ENCODE results near the gene INO80. TPM values are rescaled to one million over a fixed set of nuclear protein-coding genes. Genes with fewer than 3 reads are reported as not detected.

INO80 gene
- total RNA-seq, result 23.5 TPM

GRCh38 chr15:41116116-41116961 lies at the start of gene INO80:
INO80 (minus strand) TSS chr15:41116280; CDS start chr15:41096310, 19,970 bp downstream.
- Histone ChIP-seq H3K4me3 (ENCODE audit: low read length in 3 of 3) (peak within 1 kb of the TSS; percentile 86 to 98 (median 98)), H3K4me1 (ENCODE audit: control insufficient read depth in 3 of 3, insufficient read depth in 3 of 3, low read length in 3 of 3) (peaks cover 5 to 8% (median 8%) of the 10 kb centered on the region in 3 donors)

GRCh38 chr15:41161736-41162135 lies 45.7 kb upstream of the INO80 start:
- Histone ChIP-seq H3K27me3 (ENCODE audit: control insufficient read depth in 3 of 3, insufficient read depth in 3 of 3, low read length in 3 of 3) (peaks cover 0 to 2% (median 0%) of the 10 kb centered on the region in 3 donors), H3K27ac (ENCODE audit: low read depth, low read length) (no peak overlapping the region), H3K36me3 (ENCODE audit: control insufficient read depth in 3 of 3, insufficient read depth in 3 of 3, low read length in 3 of 3) (no peaks in the 10 kb centered on the region), H3K9me3 (ENCODE audit: control insufficient read depth in 3 of 3, low read length in 3 of 3) (no peaks in the 10 kb centered on the region), H3K4me1 (ENCODE audit: control insufficient read depth in 3 of 3, insufficient read depth in 3 of 3, low read length in 3 of 3) (no peaks in the 10 kb centered on the region), H3K4me3 (ENCODE audit: low read length in 3 of 3) (no peak overlapping the region), H3K9ac (ENCODE audit: low read depth in 1 of 3, low read length in 3 of 3) (no peak overlapping the region)

More at GRCh38 chr15:41116116-41116961, at the start of gene INO80:
- Histone ChIP-seq H3K9ac (ENCODE audit: low read depth in 1 of 3, low read length in 3 of 3) (peak within 1 kb of the TSS; percentile 97 to 100 (median 98)), H3K9me3 (ENCODE audit: control insufficient read depth in 3 of 3, low read length in 3 of 3) (no peaks in the 10 kb centered on the region), H3K27ac (ENCODE audit: low read depth, low read length) (peak within 1 kb of the TSS; percentile 99), H3K36me3 (ENCODE audit: control insufficient read depth in 3 of 3, insufficient read depth in 3 of 3, low read length in 3 of 3) (peaks cover 0 to 3% (median 0%) of the 10 kb centered on the region in 3 donors), H3K27me3 (ENCODE audit: control insufficient read depth in 3 of 3, insufficient read depth in 3 of 3, low read length in 3 of 3) (peaks cover 0 to 4% (median 4%) of the 10 kb centered on the region in 3 donors)

- no peaks in the 10 kb centered on the region for H3K9me3 ChIP-seq (ENCODE audit: control insufficient read depth in 3 of 3, low read length in 3 of 3)
- H3K4me1 ChIP-seq (ENCODE audit: control insufficient read depth in 3 of 3, insufficient read depth in 3 of 3, low read length in 3 of 3), result no peaks in the 10 kb centered on the region
- H3K27ac ChIP-seq (ENCODE audit: low read depth, low read length), result no peak overlapping the region
- H3K36me3 ChIP-seq (ENCODE audit: control insufficient read depth in 3 of 3, insufficient read depth in 3 of 3, low read length in 3 of 3), result no peaks in the 10 kb centered on the region
- H3K9ac ChIP-seq (ENCODE audit: low read depth in 1 of 3, low read length in 3 of 3), result no peak overlapping the region
- H3K4me3 ChIP-seq (ENCODE audit: low read length in 3 of 3), result no peak overlapping the region
- peaks cover 0 to 2% (median 0%) of the 10 kb centered on the region in 3 donors for H3K27me3 ChIP-seq (ENCODE audit: control insufficient read depth in 3 of 3, insufficient read depth in 3 of 3, low read length in 3 of 3)
Measured at GRCh38 chr15:41161336-41161735, 45.3 kb upstream of the INO80 start.

GRCh38 chr15:41160639-41161315 lies 44.7 kb upstream of the INO80 start:
- Histone ChIP-seq H3K4me3 (ENCODE audit: low read length in 3 of 3) (no peak overlapping the region), H3K27ac (ENCODE audit: low read depth, low read length) (no peak overlapping the region), H3K4me1 (ENCODE audit: control insufficient read depth in 3 of 3, insufficient read depth in 3 of 3, low read length in 3 of 3) (no peaks in the 10 kb centered on the region), H3K9me3 (ENCODE audit: control insufficient read depth in 3 of 3, low read length in 3 of 3) (no peaks in the 10 kb centered on the region), H3K36me3 (ENCODE audit: control insufficient read depth in 3 of 3, insufficient read depth in 3 of 3, low read length in 3 of 3) (no peaks in the 10 kb centered on the region), H3K27me3 (ENCODE audit: control insufficient read depth in 3 of 3, insufficient read depth in 3 of 3, low read length in 3 of 3) (peaks cover 0 to 2% (median 0%) of the 10 kb centered on the region in 3 donors), H3K9ac (ENCODE audit: low read depth in 1 of 3, low read length in 3 of 3) (no peak overlapping the region)

- Histone ChIP-seq H3K36me3 (ENCODE audit: control insufficient read depth in 3 of 3, insufficient read depth in 3 of 3, low read length in 3 of 3) (no peaks in the 10 kb centered on the region), H3K4me1 (ENCODE audit: control insufficient read depth in 3 of 3, insufficient read depth in 3 of 3, low read length in 3 of 3) (no peaks in the 10 kb centered on the region), H3K27me3 (ENCODE audit: control insufficient read depth in 3 of 3, insufficient read depth in 3 of 3, low read length in 3 of 3) (no peaks in the 10 kb centered on the region), H3K9ac (ENCODE audit: low read depth in 1 of 3, low read length in 3 of 3) (no peak overlapping the region), H3K4me3 (ENCODE audit: low read length in 3 of 3) (no peak overlapping the region), H3K27ac (ENCODE audit: low read depth, low read length) (no peak overlapping the region), H3K9me3 (ENCODE audit: control insufficient read depth in 3 of 3, low read length in 3 of 3) (no peaks in the 10 kb centered on the region)
Measured at GRCh38 chr15:41154412-41154811, 38.3 kb upstream of the INO80 start.

- H3K9ac ChIP-seq (ENCODE audit: low read depth in 1 of 3, low read length in 3 of 3), result no peak overlapping the region
- H3K27me3 ChIP-seq (ENCODE audit: control insufficient read depth in 3 of 3, insufficient read depth in 3 of 3, low read length in 3 of 3), result no peaks in the 10 kb centered on the region
- H3K36me3 ChIP-seq (ENCODE audit: control insufficient read depth in 3 of 3, insufficient read depth in 3 of 3, low read length in 3 of 3), result no peaks in the 10 kb centered on the region
- H3K27ac ChIP-seq (ENCODE audit: low read depth, low read length), result no peak overlapping the region
- H3K4me1 ChIP-seq (ENCODE audit: control insufficient read depth in 3 of 3, insufficient read depth in 3 of 3, low read length in 3 of 3), result no peaks in the 10 kb centered on the region
- no peaks in the 10 kb centered on the region for H3K9me3 ChIP-seq (ENCODE audit: control insufficient read depth in 3 of 3, low read length in 3 of 3)
- no peak overlapping the region for H3K4me3 ChIP-seq (ENCODE audit: low read length in 3 of 3)
Measured at GRCh38 chr15:41153733-41154132, 37.7 kb upstream of the INO80 start.

- no peak overlapping the region for H3K27ac ChIP-seq (ENCODE audit: low read depth, low read length)
Measured at GRCh38 chr15:41151451-41152005, 35.4 kb upstream of the INO80 start.

GRCh38 chr15:41150279-41150678 lies 34.2 kb upstream of the INO80 start:
- H3K4me3 ChIP-seq (ENCODE audit: low read length in 3 of 3), result no peak overlapping the region
- H3K27me3 ChIP-seq (ENCODE audit: control insufficient read depth in 3 of 3, insufficient read depth in 3 of 3, low read length in 3 of 3), result no peaks in the 10 kb centered on the region
- no peaks in the 10 kb centered on the region for H3K4me1 ChIP-seq (ENCODE audit: control insufficient read depth in 3 of 3, insufficient read depth in 3 of 3, low read length in 3 of 3)

More at GRCh38 chr15:41151451-41152005, 35.4 kb upstream of the INO80 start:
- no peaks in the 10 kb centered on the region for H3K27me3 ChIP-seq (ENCODE audit: control insufficient read depth in 3 of 3, insufficient read depth in 3 of 3, low read length in 3 of 3)
- no peaks in the 10 kb centered on the region for H3K4me1 ChIP-seq (ENCODE audit: control insufficient read depth in 3 of 3, insufficient read depth in 3 of 3, low read length in 3 of 3)
- no peak overlapping the region for H3K9ac ChIP-seq (ENCODE audit: low read depth in 1 of 3, low read length in 3 of 3)
- no peaks in the 10 kb centered on the region for H3K36me3 ChIP-seq (ENCODE audit: control insufficient read depth in 3 of 3, insufficient read depth in 3 of 3, low read length in 3 of 3)
- no peak overlapping the region for H3K4me3 ChIP-seq (ENCODE audit: low read length in 3 of 3)
- no peaks in the 10 kb centered on the region for H3K9me3 ChIP-seq (ENCODE audit: control insufficient read depth in 3 of 3, low read length in 3 of 3)

GRCh38 chr15:41148065-41148464 lies 32.0 kb upstream of the INO80 start:
- H3K36me3 ChIP-seq (ENCODE audit: control insufficient read depth in 3 of 3, insufficient read depth in 3 of 3, low read length in 3 of 3), result no peaks in the 10 kb centered on the region
- H3K27me3 ChIP-seq (ENCODE audit: control insufficient read depth in 3 of 3, insufficient read depth in 3 of 3, low read length in 3 of 3), result no peaks in the 10 kb centered on the region
- H3K27ac ChIP-seq (ENCODE audit: low read depth, low read length), result no peak overlapping the region
- no peaks in the 10 kb centered on the region for H3K4me1 ChIP-seq (ENCODE audit: control insufficient read depth in 3 of 3, insufficient read depth in 3 of 3, low read length in 3 of 3)
- no peak overlapping the region for H3K9ac ChIP-seq (ENCODE audit: low read depth in 1 of 3, low read length in 3 of 3)
- H3K9me3 ChIP-seq (ENCODE audit: control insufficient read depth in 3 of 3, low read length in 3 of 3), result no peaks in the 10 kb centered on the region
- no peak overlapping the region for H3K4me3 ChIP-seq (ENCODE audit: low read length in 3 of 3)

More at GRCh38 chr15:41150279-41150678, 34.2 kb upstream of the INO80 start:
- Histone ChIP-seq H3K27ac (ENCODE audit: low read depth, low read length) (no peak overlapping the region), H3K9ac (ENCODE audit: low read depth in 1 of 3, low read length in 3 of 3) (no peak overlapping the region), H3K36me3 (ENCODE audit: control insufficient read depth in 3 of 3, insufficient read depth in 3 of 3, low read length in 3 of 3) (no peaks in the 10 kb centered on the region), H3K9me3 (ENCODE audit: control insufficient read depth in 3 of 3, low read length in 3 of 3) (no peaks in the 10 kb centered on the region)

GRCh38 chr15:41139619-41140018 lies 23.5 kb upstream of the INO80 start:
- H3K27me3 ChIP-seq (ENCODE audit: control insufficient read depth in 3 of 3, insufficient read depth in 3 of 3, low read length in 3 of 3), result no peaks in the 10 kb centered on the region
- no peak overlapping the region for H3K4me3 ChIP-seq (ENCODE audit: low read length in 3 of 3)
- no peaks in the 10 kb centered on the region for H3K36me3 ChIP-seq (ENCODE audit: control insufficient read depth in 3 of 3, insufficient read depth in 3 of 3, low read length in 3 of 3)
- no peak overlapping the region for H3K27ac ChIP-seq (ENCODE audit: low read depth, low read length)
- H3K9ac ChIP-seq (ENCODE audit: low read depth in 1 of 3, low read length in 3 of 3), result no peak overlapping the region
- H3K9me3 ChIP-seq (ENCODE audit: control insufficient read depth in 3 of 3, low read length in 3 of 3), result no peaks in the 10 kb centered on the region
- H3K4me1 ChIP-seq (ENCODE audit: control insufficient read depth in 3 of 3, insufficient read depth in 3 of 3, low read length in 3 of 3), result no peaks in the 10 kb centered on the region
